Type B pancreatic cell (in vitro differentiated cells): ENCODE results near the gene SH2B3. TPM values are rescaled to one million over a fixed set of nuclear protein-coding genes. Genes with fewer than 3 reads are reported as not detected.

Source experiments
- DNase-seq: peaks from one replicate; pipeline ENCODE4 v3.0.0; 2021; ENCODE audit warnings: mixed read lengths; ENCODE audit not compliant: unreplicated experiment; ENCODE audit errors: extremely low spot score
- H3K27ac Mint-ChIP-seq: 2 replicates; pipeline ENCODE4 v1.8.0; 2021; ENCODE audit warnings: mild to moderate bottlenecking, mixed read lengths
- H3K27me3 Mint-ChIP-seq: 2 replicates; pipeline ENCODE4 v1.8.0; 2021; ENCODE audit warnings: mixed read lengths
- H3K36me3 Mint-ChIP-seq: 2 replicates; pipeline ENCODE4 v1.8.0; 2021; ENCODE audit warnings: mixed read lengths
- H3K4me1 Mint-ChIP-seq: one replicate; pipeline ENCODE4 v1.8.0; 2021; ENCODE audit warnings: mixed read lengths; ENCODE audit not compliant: unreplicated experiment
- H3K4me3 Mint-ChIP-seq: 2 replicates; pipeline ENCODE4 v1.8.0; 2021; ENCODE audit warnings: mild to moderate bottlenecking, mixed read lengths
- H3K9me3 Mint-ChIP-seq: 2 replicates; pipeline ENCODE4 v1.8.0; 2021; ENCODE audit warnings: mixed read lengths
- CTCF ChIP-seq: fragments of 200-600 bp; sonication (generic); conservative IDR thresholded peaks from 2 replicates; pipeline ENCODE4 v1.5.0; 2021; ENCODE audit warnings: antibody characterized with exemption, mild to moderate bottlenecking
- total RNA-seq: library from RNA; stranded (reverse); gene quantifications from 2 replicates; pipeline ENCODE4 v1.2.1, GENCODE V29; 2021; ENCODE audit warnings: low replicate concordance

The SH2B3 gene
- total RNA-seq, 1 donor from 2014 or later: 5.2 TPM

- no peaks in the 10 kb centered on the region for H3K27me3 Mint-ChIP-seq
- H3K27ac Mint-ChIP-seq: peak overlapping the region; percentile 55
- no peak for TF ChIP-seq CTCF
- H3K36me3 Mint-ChIP-seq: peaks cover 4% of the 10 kb centered on the region
- H3K4me1 Mint-ChIP-seq: peaks cover 8% of the 10 kb centered on the region
- no peak for DNase-seq
- no peaks in the 10 kb centered on the region for H3K9me3 Mint-ChIP-seq
- H3K4me3 Mint-ChIP-seq: no peak overlapping the region
Observed at GRCh38 chr12:111439657-111440151, 34.0 kb downstream of the SH2B3 start.

GRCh38 chr12:111440152-111440551 lies 34.4 kb downstream of the SH2B3 start:
- no peak for DNase-seq
- no peak overlapping the region for H3K4me3 Mint-ChIP-seq
- peak overlapping the region; percentile 55 for H3K27ac Mint-ChIP-seq
- peaks cover 4% of the 10 kb centered on the region for H3K36me3 Mint-ChIP-seq
- no peaks in the 10 kb centered on the region for H3K27me3 Mint-ChIP-seq
- H3K9me3 Mint-ChIP-seq: no peaks in the 10 kb centered on the region
- H3K4me1 Mint-ChIP-seq: peaks cover 5% of the 10 kb centered on the region
- TF ChIP-seq CTCF: no peak

GRCh38 chr12:111440631-111441030 lies 34.9 kb downstream of the SH2B3 start:
- peaks cover 4% of the 10 kb centered on the region for H3K36me3 Mint-ChIP-seq
- H3K27ac Mint-ChIP-seq: peak overlapping the region; percentile 55
- H3K4me1 Mint-ChIP-seq: peaks cover 5% of the 10 kb centered on the region
- TF ChIP-seq CTCF: no peak
- no peaks in the 10 kb centered on the region for H3K9me3 Mint-ChIP-seq
- no peaks in the 10 kb centered on the region for H3K27me3 Mint-ChIP-seq
- no peak overlapping the region for H3K4me3 Mint-ChIP-seq
- DNase-seq: no peak

GRCh38 chr12:111441107-111441928 lies 35.6 kb downstream of the SH2B3 start:
- Mint-ChIP-seq H3K4me1 (peaks cover 11% of the 10 kb centered on the region), H3K4me3 (no peak overlapping the region), H3K36me3 (peaks cover 4% of the 10 kb centered on the region), H3K27me3 (no peaks in the 10 kb centered on the region), H3K27ac (no peak overlapping the region), H3K9me3 (no peaks in the 10 kb centered on the region)
- no peak for DNase-seq
- no peak for TF ChIP-seq CTCF

GRCh38 chr12:111442301-111443045 lies 36.8 kb downstream of the SH2B3 start:
- DNase-seq: no peak
- H3K27me3 Mint-ChIP-seq: no peaks in the 10 kb centered on the region
- H3K4me1 Mint-ChIP-seq: peaks cover 16% of the 10 kb centered on the region
- H3K36me3 Mint-ChIP-seq: peaks cover 8% of the 10 kb centered on the region
- H3K9me3 Mint-ChIP-seq: no peaks in the 10 kb centered on the region
- no peak overlapping the region for H3K4me3 Mint-ChIP-seq
- peak overlapping the region; percentile 20 for H3K27ac Mint-ChIP-seq
- no peak for TF ChIP-seq CTCF
